ENCODE data around the gene RNF38. TPM values are rescaled to one million over a fixed set of nuclear protein-coding genes. Genes with fewer than 3 reads are reported as not detected.

The RNF38 gene
- total and polyA plus RNA-seq, 2 donors (not counting 3 experiments of a cell fraction or from before 2014, with no cell fraction given) = 36.7 to 47.2 TPM

DNA sequence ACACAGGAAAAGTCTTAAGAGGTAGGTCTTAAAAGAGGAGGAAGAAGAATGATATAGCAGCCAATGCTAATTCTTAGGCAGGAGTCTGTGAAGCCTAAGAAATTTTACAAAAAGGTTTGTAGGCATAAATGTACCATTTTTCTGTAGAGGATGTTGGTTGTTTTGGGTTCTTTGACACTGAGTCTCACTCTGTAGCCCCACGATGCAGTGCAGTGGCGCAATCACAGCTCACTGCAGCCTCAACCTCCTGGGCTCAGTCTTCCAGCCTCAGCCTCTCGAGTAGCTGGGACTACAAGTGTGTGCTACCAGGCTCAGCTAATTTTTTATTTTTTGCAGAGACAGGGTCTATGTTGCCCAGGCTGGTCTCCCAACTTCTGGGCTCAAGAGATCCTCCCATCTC is 37.7 kb upstream of the RNF38 start:
- DNase-seq (ENCODE audit: low read depth, low spot score) = no peak
- BruUV-seq (replicated peaks) = no TSS peak
- H3K27ac ChIP-seq (ENCODE audit: insufficient read depth, low read depth, low read length) = no peak overlapping the region
- H3K79me2 ChIP-seq (ENCODE audit: control insufficient read depth, insufficient read depth, low read length) = peaks cover 29% of the 10 kb centered on the region
- no peaks in the 10 kb centered on the region for H3K36me3 ChIP-seq (ENCODE audit: control insufficient read depth in 2 of 2, extremely low read depth in 1 of 2, insufficient read depth in 2 of 2, low read length in 2 of 2)
- H3K27me3 ChIP-seq (ENCODE audit: control insufficient read depth in 2 of 2, insufficient read depth in 2 of 2, low read length in 2 of 2) = no peaks in the 10 kb centered on the region
- ChIA-PET CTCF (interaction anchor here (0.6 to 4.6 kb wide), 4 partner anchors 9 to 111 kb away, joined by 3 to 30 read pairs (median 13); no protein-coding TSS in a partner anchor), POLR2A (interaction anchor here (0.6 to 1.0 kb wide), 2 partner anchors 36 to 745 kb away, joined by 3 read pairs; no protein-coding TSS in a partner anchor)
- H4K20me1 ChIP-seq (replicated peaks; ENCODE audit: control insufficient read depth, extremely low read depth, insufficient read depth, low read length) = peaks cover 6% of the 10 kb centered on the region
- H3K9me3 ChIP-seq (replicated peaks; ENCODE audit: control insufficient read depth, insufficient read depth, low read length) = no peaks in the 10 kb centered on the region
- no peak overlapping the region for H2AFZ ChIP-seq (ENCODE audit: low read depth, low read length)
- dilution Hi-C loops (cut with MboI; ENCODE audit: extremely low pct_ligation_motif_present, low sequenced_read_pairs) (no loop called here), intact Hi-C loops (cut with micrococcal nuclease) (no loop called here)
- no peak overlapping the region for H3K9ac ChIP-seq (replicated peaks; ENCODE audit: extremely low read depth, insufficient read depth, low read length)
- no peaks in the 10 kb centered on the region for H3K9me1 ChIP-seq (replicated peaks; ENCODE audit: control insufficient read depth, extremely low read depth, insufficient read depth, low read length)
- no peak overlapping the region for H3K4me2 ChIP-seq (ENCODE audit: insufficient read depth, low read length)
- no peak for TF ChIP-seq EZH2 (IDR thresholded peaks at IDR 0.05; ENCODE audit: borderline replicate concordance, low read depth, low read length, severe bottlenecking)
- TF ChIP-seq GATA2 (IDR thresholded peaks at IDR 0.05; ENCODE audit: insufficient read depth, insufficient read length, low read depth, low read length) = no peak
- TF ChIP-seq FOS (IDR thresholded peaks at IDR 0.05; ENCODE audit: borderline replicate concordance, insufficient read depth, low read length) = no peak
- TF ChIP-seq MYC (IDR thresholded peaks at IDR 0.05; ENCODE audit: low read depth, low read length) = no peak
- TF ChIP-seq CTCF (IDR thresholded peaks at IDR 0.05; ENCODE audit: extremely low read depth in 1 of 2, insufficient read depth in 1 of 2, low read depth in 1 of 2, low read length in 2 of 2) = no peak
- TF ChIP-seq JUN (IDR thresholded peaks at IDR 0.05; ENCODE audit: borderline replicate concordance, insufficient read depth, insufficient read length, low read depth) = no peak
- TF ChIP-seq POLR2A (IDR thresholded peaks at IDR 0.05; ENCODE audit: low read depth, low read length) = no peak
- TF ChIP-seq, protein P1, sequence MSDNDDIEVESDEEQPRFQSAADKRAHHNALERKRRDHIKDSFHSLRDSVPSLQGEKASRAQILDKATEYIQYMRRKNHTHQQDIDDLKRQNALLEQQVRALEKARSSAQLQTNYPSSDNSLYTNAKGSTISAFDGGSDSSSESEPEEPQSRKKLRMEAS (IDR thresholded peaks at IDR 0.05; ENCODE audit: insufficient read depth, insufficient read length) = no peak
- TF ChIP-seq POLR2AphosphoS5 (IDR thresholded peaks at IDR 0.05; ENCODE audit: insufficient read depth, low read depth, low read length) = no peak
- peaks cover 4% of the 10 kb centered on the region for H3K4me1 ChIP-seq (ENCODE audit: control insufficient read depth, extremely low read depth, insufficient read depth, low read length)
- no peak for FAIRE-seq
- H3K4me3 ChIP-seq (replicated peaks in 1 of 3; ENCODE audit: insufficient read depth in 1 of 3, low read depth in 1 of 3, low read length in 3 of 3) = no peak overlapping the region
